Lower lobe of right lung (tissue), 2 donors: Measurements from ENCODE around the gene PARVA. TPM values are rescaled to one million over a fixed set of nuclear protein-coding genes. Genes with fewer than 3 reads are reported as not detected.

ENCODE experiments used
- ATAC-seq, 2 donors: fragments of 200-7000 bp; cut with Tn5 transposase; one replicate each; pipeline ENCODE4 v1.9.1; 2020 to 2022; ENCODE audit warnings: mild to moderate bottlenecking in 2 of 2, moderate library complexity in 2 of 2
- DNase-seq: peaks from one replicate; pipeline ENCODE4 v3.0.0-alpha.2; 2020
- H3K27ac ChIP-seq: fragments of 200-600 bp; one replicate; pipeline ENCODE4 v1.8.0; 2022
- H3K27me3 ChIP-seq: fragments of 200-600 bp; one replicate; pipeline ENCODE4 v1.8.0; 2022; ENCODE audit warnings: low read depth
- H3K36me3 ChIP-seq: fragments of 200-600 bp; one replicate; pipeline ENCODE4 v1.8.0; 2022; ENCODE audit warnings: mild to moderate bottlenecking
- H3K4me1 ChIP-seq: fragments of 200-600 bp; one replicate; pipeline ENCODE4 v1.8.0; 2022
- H3K4me3 ChIP-seq: fragments of 200-600 bp; one replicate; pipeline ENCODE4 v1.8.0; 2022; ENCODE audit warnings: mild to moderate bottlenecking
- H3K9me3 ChIP-seq: fragments of 200-600 bp; one replicate; pipeline ENCODE4 v1.8.0; 2022
- intact Hi-C: fragments of 100-400 bp; cut with DNase I; formaldehyde crosslinking; loops from one replicate; pipeline ENCODE4 v1.11.0; 2022
- total RNA-seq: library from RNA; stranded (reverse); fragmentation: NEBNext Ultra II Directional; extraction: Animal tissue kit (Norgen Biotek cat#: 25700); gene quantifications from one replicate; pipeline ENCODE4 v1.2.1, GENCODE V29; 2021
- TF ChIP-seq, protein P1 (sequence below): fragments of 200-600 bp; IDR thresholded peaks from one replicate; pipeline ENCODE4 v1.8.0; 2022; ENCODE audit warnings: antibody characterized with exemption, mild to moderate bottlenecking
- donor health status: DM: no; HTN: yes; CAD: no; lungs with severe emphysema.

The PARVA gene
- total RNA-seq, 1 donor from 2014 or later = 58.3 TPM

GRCh38 chr11:12556155-12556554, 178.8 kb downstream of the PARVA start:
- H3K27me3 ChIP-seq = no peaks in the 10 kb centered on the region
- peaks cover 13% of the 10 kb centered on the region for H3K4me1 ChIP-seq
- H3K9me3 ChIP-seq = no peaks in the 10 kb centered on the region
- H3K4me3 ChIP-seq = no peak overlapping the region
- no peak for ATAC-seq
- DNase-seq = no peak
- TF ChIP-seq, protein P1, sequence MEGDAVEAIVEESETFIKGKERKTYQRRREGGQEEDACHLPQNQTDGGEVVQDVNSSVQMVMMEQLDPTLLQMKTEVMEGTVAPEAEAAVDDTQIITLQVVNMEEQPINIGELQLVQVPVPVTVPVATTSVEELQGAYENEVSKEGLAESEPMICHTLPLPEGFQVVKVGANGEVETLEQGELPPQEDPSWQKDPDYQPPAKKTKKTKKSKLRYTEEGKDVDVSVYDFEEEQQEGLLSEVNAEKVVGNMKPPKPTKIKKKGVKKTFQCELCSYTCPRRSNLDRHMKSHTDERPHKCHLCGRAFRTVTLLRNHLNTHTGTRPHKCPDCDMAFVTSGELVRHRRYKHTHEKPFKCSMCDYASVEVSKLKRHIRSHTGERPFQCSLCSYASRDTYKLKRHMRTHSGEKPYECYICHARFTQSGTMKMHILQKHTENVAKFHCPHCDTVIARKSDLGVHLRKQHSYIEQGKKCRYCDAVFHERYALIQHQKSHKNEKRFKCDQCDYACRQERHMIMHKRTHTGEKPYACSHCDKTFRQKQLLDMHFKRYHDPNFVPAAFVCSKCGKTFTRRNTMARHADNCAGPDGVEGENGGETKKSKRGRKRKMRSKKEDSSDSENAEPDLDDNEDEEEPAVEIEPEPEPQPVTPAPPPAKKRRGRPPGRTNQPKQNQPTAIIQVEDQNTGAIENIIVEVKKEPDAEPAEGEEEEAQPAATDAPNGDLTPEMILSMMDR = no peak
- H3K27ac ChIP-seq = no peak overlapping the region
- no peaks in the 10 kb centered on the region for H3K36me3 ChIP-seq
- intact Hi-C loops = no loop called here

DNA sequence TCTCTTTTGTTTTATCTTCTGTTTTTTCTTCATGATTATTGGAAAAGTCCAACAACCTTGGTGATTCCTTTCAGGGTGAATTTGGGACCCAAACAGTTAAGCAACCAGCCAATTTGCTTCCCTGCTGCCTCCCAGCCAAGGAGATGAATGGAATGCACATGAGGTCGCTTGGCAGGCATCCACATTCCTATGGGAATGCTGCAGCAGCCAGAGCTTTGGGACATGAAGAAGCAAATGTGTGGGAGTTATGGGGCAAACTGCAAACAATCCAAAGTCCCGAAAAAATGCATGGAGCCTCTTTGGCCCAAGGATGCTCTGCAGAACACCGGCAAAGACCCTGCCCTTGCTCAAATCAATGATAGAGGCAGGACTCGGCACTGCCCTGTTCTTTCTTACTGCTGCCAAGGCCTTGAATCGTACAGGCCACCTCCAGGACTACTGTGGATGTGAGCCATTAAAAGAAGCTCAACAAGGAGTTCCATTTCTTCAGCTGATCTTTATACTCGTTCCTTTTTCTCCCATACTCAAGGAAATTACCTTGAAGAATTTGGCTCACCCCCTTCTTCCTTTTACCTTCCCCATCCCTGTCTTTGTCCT, 179.5 kb downstream of the PARVA start:
- Histone ChIP-seq H3K27me3 (no peaks in the 10 kb centered on the region), H3K4me3 (no peak overlapping the region), H3K4me1 (peaks cover 13% of the 10 kb centered on the region), H3K36me3 (no peaks in the 10 kb centered on the region), H3K27ac (no peak overlapping the region), H3K9me3 (no peaks in the 10 kb centered on the region)
- ATAC-seq = peak; percentile 75 to 83
- TF ChIP-seq, protein P1 = no peak
- peak; percentile 64 for DNase-seq
- intact Hi-C loops = no loop called here

- no peak overlapping the region for H3K27ac ChIP-seq
- intact Hi-C loops = no loop called here
- ATAC-seq (no peak), DNase-seq (no peak)
- H3K9me3 ChIP-seq = no peaks in the 10 kb centered on the region
- TF ChIP-seq, protein P1 = no peak
- no peaks in the 10 kb centered on the region for H3K36me3 ChIP-seq
- H3K4me3 ChIP-seq = no peak overlapping the region
- H3K4me1 ChIP-seq = peaks cover 13% of the 10 kb centered on the region
- no peaks in the 10 kb centered on the region for H3K27me3 ChIP-seq
Measured at GRCh38 chr11:12559011-12559410, 181.6 kb downstream of the PARVA start.

DNA sequence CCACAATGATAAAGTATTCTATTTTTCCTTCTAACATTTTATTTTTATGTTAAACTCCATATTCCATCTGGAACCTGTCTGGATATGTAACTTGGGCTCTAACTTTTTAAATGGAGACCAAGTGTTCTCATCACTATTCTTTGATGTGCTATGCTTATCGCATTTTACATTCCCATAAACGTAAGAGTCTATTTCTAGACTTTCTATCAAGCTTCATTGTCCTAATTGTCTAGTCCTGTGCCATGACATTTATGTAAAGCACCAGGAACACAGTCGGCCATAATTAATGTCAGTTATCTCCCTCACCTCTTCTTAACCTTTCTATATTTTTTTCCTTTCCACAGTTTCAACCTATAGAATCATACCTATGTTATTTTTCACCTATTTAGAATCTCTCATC, 183.0 kb downstream of the PARVA start:
- DNase-seq (no peak), ATAC-seq (no peak)
- H3K27ac ChIP-seq = no peak overlapping the region
- no peaks in the 10 kb centered on the region for H3K9me3 ChIP-seq
- intact Hi-C loops = no loop called here
- H3K36me3 ChIP-seq = no peaks in the 10 kb centered on the region
- TF ChIP-seq, protein P1 = no peak
- H3K27me3 ChIP-seq = no peaks in the 10 kb centered on the region
- H3K4me1 ChIP-seq = peaks cover 13% of the 10 kb centered on the region
- no peak overlapping the region for H3K4me3 ChIP-seq

DNA sequence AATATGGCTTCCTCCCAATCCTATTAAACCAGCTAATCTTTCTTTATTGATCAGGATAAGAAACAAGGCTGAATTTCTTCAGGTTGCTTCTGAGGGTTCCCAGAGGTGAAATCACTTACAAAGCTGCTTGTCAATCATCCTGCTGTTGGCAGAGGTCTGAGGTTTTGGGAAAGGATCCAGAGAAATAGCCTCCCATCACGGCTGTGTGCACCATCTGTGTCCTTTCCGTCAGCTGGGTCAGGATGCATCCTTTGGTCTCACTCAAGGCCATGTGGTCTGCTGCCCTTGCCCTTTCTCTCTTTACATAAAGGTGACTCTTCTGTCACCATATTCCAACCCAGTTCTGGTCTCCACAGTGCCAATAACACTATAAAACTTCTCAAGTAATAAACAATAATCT, 183.5 kb downstream of the PARVA start:
- Histone ChIP-seq H3K9me3 (no peaks in the 10 kb centered on the region), H3K27ac (no peak overlapping the region), H3K27me3 (no peaks in the 10 kb centered on the region), H3K4me3 (no peak overlapping the region), H3K4me1 (peaks cover 13% of the 10 kb centered on the region), H3K36me3 (no peaks in the 10 kb centered on the region)
- intact Hi-C loops = no loop called here
- TF ChIP-seq, protein P1 = no peak
- DNase-seq = no peak
- ATAC-seq = no peak

GRCh38 chr11:12564012-12564411, 186.6 kb downstream of the PARVA start:
- DNase-seq (no peak), ATAC-seq (no peak)
- Histone ChIP-seq H3K4me3 (no peak overlapping the region), H3K36me3 (no peaks in the 10 kb centered on the region), H3K9me3 (no peaks in the 10 kb centered on the region), H3K4me1 (no peaks in the 10 kb centered on the region), H3K27me3 (no peaks in the 10 kb centered on the region), H3K27ac (no peak overlapping the region)
- intact Hi-C loops = no loop called here
- TF ChIP-seq, protein P1 = no peak
